HepG2 (cell line): ENCODE data around the gene SH3GLB2. TPM values are rescaled to one million over a fixed set of nuclear protein-coding genes. Genes with fewer than 3 reads are reported as not detected.

Experiments
- KDM5B ChIP-seq: sonication (generic); formaldehyde crosslinking; IDR thresholded peaks from 2 replicates; pipeline ENCODE4 v1.4.0; 2020; ENCODE audit warnings: missing genetic modification reagents, mild to moderate bottlenecking, borderline replicate concordance
- KDM6A ChIP-seq: IDR thresholded peaks from 2 replicates; pipeline ENCODE4 v1.6.1; 2016; ENCODE audit warnings: low read depth
- SIN3A ChIP-seq: IDR thresholded peaks from 2 replicates; pipeline ENCODE4 v1.6.1; 2011; ENCODE audit warnings: low read depth, mild to moderate bottlenecking, control low read depth, low read length, borderline replicate concordance
- SMYD3 ChIP-seq: sonication (generic); formaldehyde crosslinking; IDR thresholded peaks from 2 replicates; pipeline ENCODE4 v1.8.1; 2023; ENCODE audit warnings: mild to moderate bottlenecking, missing genetic modification reagents
- TEAD3 ChIP-seq: optimal IDR thresholded peaks from 2 replicates; pipeline ENCODE3; 2016; ENCODE audit warnings: borderline replicate concordance
- ZNF3 ChIP-seq: IDR thresholded peaks from 2 replicates; pipeline ENCODE4 v1.7.0; 2017; ENCODE audit warnings: inconsistent platforms
- ZNF383 ChIP-seq: sonication (generic); formaldehyde crosslinking; IDR thresholded peaks from 2 replicates; pipeline ENCODE4 v1.4.0; 2020; ENCODE audit warnings: missing genetic modification reagents, mild to moderate bottlenecking, borderline replicate concordance
- ZNF615 ChIP-seq: sonication (generic); formaldehyde crosslinking; IDR thresholded peaks from 2 replicates; pipeline ENCODE4 v1.5.0; 2020; ENCODE audit warnings: mild to moderate bottlenecking, missing genetic modification reagents, borderline replicate concordance
- ZNF768 ChIP-seq: sonication (generic); formaldehyde crosslinking; IDR thresholded peaks from 2 replicates; pipeline ENCODE4 v1.4.0; 2020; ENCODE audit warnings: missing genetic modification reagents
- ZNF777 ChIP-seq: sonication (generic); formaldehyde crosslinking; IDR thresholded peaks from 2 replicates; pipeline ENCODE4 v1.4.0; 2020; ENCODE audit warnings: missing genetic modification reagents
- ZNF792 ChIP-seq: IDR thresholded peaks from 2 replicates; pipeline ENCODE4 v1.6.1; 2016
- ZNF841 ChIP-seq: sonication (generic); formaldehyde crosslinking; IDR thresholded peaks from 2 replicates; pipeline ENCODE4 v1.8.1; 2023; ENCODE audit warnings: missing genetic modification reagents, borderline replicate concordance
- polyA plus RNA-seq, 8 experiments: library from polyadenylated mRNA; depleted of rRNA in 3 of 8; stranded (reverse) in 7 of 8; unstranded in 1 of 8; fragments of >200 nt; fragmentation: Illumina TruSeq in 4 of 8; extraction: Trizol in 4 of 8; gene quantifications; 2 replicates each; pipeline versions ENCODE4 v1.2.1 to v1.2.3, GENCODE V29; 2011 to 2016; ENCODE audit warnings: low read depth in 4 of 8, missing spikeins in 1 of 8, mixed read lengths in 1 of 8; ENCODE audit not compliant: insufficient read depth in 1 of 8
- total RNA-seq, 5 experiments: library from RNA; depleted of rRNA; stranded (reverse); fragments of >200 nt; fragmentation: Illumina TruSeq; extraction: Trizol; gene quantifications; 2 replicates each; pipeline ENCODE4 v1.2.3, GENCODE V29; 2016; ENCODE audit warnings: low read depth in 1 of 5
- TF ChIP-seq, protein P1 (sequence below), 2 experiments: sonication (generic) in 1 of 2; formaldehyde crosslinking in 1 of 2; IDR thresholded peaks; 2 replicates each; pipeline versions ENCODE4 v1.6.1 to v1.9.0; 2014 to 2022; ENCODE audit warnings: antibody characterized with exemption in 1 of 2, borderline replicate concordance in 1 of 2, inconsistent platforms in 1 of 2, low read depth in 1 of 2, missing genetic modification reagents in 1 of 2
- TF ChIP-seq, protein P2 (sequence below): sonication (generic); formaldehyde crosslinking; IDR thresholded peaks from 2 replicates; pipeline ENCODE4 v1.4.0; 2020; ENCODE audit warnings: missing genetic modification reagents, borderline replicate concordance
- TF ChIP-seq, protein P3 (sequence below): sonication (generic); formaldehyde crosslinking; IDR thresholded peaks from 2 replicates; pipeline ENCODE4 v1.8.1; 2023; ENCODE audit warnings: mild to moderate bottlenecking, missing genetic modification reagents
- TF ChIP-seq, protein P4 (sequence below): sonication (generic); formaldehyde crosslinking; IDR thresholded peaks from 2 replicates; pipeline ENCODE4 v1.5.0; 2020; ENCODE audit warnings: missing genetic modification reagents

Gene SH3GLB2
- total and polyA plus RNA-seq, 2 of the 13 experiments (the other 11 are each of a cell fraction or from before 2014, with no cell fraction given) = 24.0 to 40.6 TPM

DNA sequence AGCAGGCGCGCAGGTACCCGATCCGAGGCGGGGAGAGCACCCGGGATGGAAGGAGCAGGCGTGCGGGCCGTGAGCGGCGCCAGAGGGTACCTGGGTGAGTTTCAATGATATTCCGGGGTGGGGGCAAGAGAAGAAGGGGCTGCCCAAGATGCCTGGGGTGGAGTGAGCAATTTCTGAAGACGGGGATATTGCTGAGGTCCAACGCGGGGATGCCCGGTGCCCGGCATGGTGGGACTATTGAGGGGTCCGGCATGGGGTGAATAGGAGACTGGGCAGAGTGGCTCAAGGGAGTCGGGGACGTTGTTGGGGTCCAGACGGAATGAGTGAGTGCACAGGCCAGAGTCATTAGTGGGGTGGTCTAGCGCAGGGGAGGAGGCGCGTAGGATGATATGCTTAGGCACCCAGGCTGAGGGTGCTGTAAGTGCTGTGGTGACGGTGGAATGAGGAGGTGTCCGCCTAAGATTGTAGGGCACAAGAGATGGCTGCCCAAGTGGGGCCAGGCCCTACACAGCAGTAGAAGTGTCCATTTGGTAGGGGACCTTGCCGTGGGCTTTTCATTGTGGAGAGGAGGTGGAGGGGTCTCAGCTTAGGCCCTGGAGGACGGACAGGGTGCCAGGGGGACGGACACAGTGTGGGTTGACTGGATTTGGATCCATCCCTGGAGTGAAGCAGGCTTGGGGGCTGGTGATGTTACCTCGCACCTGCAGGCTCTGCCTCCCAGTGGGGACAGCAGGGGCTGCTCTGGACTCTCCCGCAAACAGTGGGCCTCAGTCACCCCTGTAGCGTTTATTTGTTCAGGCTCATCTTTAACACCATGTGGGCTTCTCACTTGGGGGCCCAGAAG lies 9.0 kb upstream of the SH3GLB2 start (continued):
- TF ChIP-seq, protein P1, sequence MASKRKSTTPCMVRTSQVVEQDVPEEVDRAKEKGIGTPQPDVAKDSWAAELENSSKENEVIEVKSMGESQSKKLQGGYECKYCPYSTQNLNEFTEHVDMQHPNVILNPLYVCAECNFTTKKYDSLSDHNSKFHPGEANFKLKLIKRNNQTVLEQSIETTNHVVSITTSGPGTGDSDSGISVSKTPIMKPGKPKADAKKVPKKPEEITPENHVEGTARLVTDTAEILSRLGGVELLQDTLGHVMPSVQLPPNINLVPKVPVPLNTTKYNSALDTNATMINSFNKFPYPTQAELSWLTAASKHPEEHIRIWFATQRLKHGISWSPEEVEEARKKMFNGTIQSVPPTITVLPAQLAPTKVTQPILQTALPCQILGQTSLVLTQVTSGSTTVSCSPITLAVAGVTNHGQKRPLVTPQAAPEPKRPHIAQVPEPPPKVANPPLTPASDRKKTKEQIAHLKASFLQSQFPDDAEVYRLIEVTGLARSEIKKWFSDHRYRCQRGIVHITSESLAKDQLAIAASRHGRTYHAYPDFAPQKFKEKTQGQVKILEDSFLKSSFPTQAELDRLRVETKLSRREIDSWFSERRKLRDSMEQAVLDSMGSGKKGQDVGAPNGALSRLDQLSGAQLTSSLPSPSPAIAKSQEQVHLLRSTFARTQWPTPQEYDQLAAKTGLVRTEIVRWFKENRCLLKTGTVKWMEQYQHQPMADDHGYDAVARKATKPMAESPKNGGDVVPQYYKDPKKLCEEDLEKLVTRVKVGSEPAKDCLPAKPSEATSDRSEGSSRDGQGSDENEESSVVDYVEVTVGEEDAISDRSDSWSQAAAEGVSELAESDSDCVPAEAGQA (IDR thresholded peaks at IDR 0.05; ENCODE audit: low read depth) = no peak
- TF ChIP-seq, protein P1 (CRISPR knock-in tag; IDR thresholded peaks at IDR 0.05; ENCODE audit: borderline replicate concordance) = no peak
- TF ChIP-seq KDM6A (CRISPR knock-in tag) (no peak), ZNF383 (no peak), TEAD3 (CRISPR knock-in tag) (no peak), SMYD3 (CRISPR knock-in tag) (no peak), ZNF792 (CRISPR knock-in tag) (no peak), ZNF841 (no peak), KDM5B (CRISPR knock-in tag) (no peak), ZNF3 (CRISPR knock-in tag) (no peak), ZNF615 (CRISPR knock-in tag) (0 out of 2 replicates have a peak, but pooled peaks have one; percentile 30), ZNF777 (CRISPR knock-in tag) (no peak), ZNF768 (CRISPR knock-in tag) (no peak; the same call in 1 of the 2 replicates), SIN3A (0 out of 2 replicates have a peak, but pooled peaks have one; percentile 20)
- TF ChIP-seq, protein P2, sequence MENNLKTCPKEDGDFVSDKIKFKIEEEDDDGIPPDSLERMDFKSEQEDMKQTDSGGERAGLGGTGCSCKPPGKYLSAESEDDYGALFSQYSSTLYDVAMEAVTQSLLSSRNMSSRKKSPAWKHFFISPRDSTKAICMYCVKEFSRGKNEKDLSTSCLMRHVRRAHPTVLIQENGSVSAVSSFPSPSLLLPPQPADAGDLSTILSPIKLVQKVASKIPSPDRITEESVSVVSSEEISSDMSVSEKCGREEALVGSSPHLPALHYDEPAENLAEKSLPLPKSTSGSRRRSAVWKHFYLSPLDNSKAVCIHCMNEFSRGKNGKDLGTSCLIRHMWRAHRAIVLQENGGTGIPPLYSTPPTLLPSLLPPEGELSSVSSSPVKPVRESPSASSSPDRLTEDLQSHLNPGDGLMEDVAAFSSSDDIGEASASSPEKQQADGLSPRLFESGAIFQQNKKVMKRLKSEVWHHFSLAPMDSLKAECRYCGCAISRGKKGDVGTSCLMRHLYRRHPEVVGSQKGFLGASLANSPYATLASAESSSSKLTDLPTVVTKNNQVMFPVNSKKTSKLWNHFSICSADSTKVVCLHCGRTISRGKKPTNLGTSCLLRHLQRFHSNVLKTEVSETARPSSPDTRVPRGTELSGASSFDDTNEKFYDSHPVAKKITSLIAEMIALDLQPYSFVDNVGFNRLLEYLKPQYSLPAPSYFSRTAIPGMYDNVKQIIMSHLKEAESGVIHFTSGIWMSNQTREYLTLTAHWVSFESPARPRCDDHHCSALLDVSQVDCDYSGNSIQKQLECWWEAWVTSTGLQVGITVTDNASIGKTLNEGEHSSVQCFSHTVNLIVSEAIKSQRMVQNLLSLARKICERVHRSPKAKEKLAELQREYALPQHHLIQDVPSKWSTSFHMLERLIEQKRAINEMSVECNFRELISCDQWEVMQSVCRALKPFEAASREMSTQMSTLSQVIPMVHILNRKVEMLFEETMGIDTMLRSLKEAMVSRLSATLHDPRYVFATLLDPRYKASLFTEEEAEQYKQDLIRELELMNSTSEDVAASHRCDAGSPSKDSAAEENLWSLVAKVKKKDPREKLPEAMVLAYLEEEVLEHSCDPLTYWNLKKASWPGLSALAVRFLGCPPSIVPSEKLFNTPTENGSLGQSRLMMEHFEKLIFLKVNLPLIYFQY (CRISPR knock-in tag) = no peak
- TF ChIP-seq, protein P3, sequence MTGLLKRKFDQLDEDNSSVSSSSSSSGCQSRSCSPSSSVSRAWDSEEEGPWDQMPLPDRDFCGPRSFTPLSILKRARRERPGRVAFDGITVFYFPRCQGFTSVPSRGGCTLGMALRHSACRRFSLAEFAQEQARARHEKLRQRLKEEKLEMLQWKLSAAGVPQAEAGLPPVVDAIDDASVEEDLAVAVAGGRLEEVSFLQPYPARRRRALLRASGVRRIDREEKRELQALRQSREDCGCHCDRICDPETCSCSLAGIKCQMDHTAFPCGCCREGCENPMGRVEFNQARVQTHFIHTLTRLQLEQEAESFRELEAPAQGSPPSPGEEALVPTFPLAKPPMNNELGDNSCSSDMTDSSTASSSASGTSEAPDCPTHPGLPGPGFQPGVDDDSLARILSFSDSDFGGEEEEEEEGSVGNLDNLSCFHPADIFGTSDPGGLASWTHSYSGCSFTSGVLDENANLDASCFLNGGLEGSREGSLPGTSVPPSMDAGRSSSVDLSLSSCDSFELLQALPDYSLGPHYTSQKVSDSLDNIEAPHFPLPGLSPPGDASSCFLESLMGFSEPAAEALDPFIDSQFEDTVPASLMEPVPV (CRISPR knock-in tag) = no peak
- TF ChIP-seq, protein P4, sequence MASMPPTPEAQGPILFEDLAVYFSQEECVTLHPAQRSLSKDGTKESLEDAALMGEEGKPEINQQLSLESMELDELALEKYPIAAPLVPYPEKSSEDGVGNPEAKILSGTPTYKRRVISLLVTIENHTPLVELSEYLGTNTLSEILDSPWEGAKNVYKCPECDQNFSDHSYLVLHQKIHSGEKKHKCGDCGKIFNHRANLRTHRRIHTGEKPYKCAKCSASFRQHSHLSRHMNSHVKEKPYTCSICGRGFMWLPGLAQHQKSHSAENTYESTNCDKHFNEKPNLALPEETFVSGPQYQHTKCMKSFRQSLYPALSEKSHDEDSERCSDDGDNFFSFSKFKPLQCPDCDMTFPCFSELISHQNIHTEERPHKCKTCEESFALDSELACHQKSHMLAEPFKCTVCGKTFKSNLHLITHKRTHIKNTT = no peak
